H1 (cell line): ENCODE results near the gene IFT25. TPM values are rescaled to one million over a fixed set of nuclear protein-coding genes. Genes with fewer than 3 reads are reported as not detected.

Experiments used
- ATF2 ChIP-seq: IDR thresholded peaks from 2 replicates; pipeline ENCODE4 v1.6.1; 2012; ENCODE audit warnings: low read length, inconsistent platforms
- MAX ChIP-seq: IDR thresholded peaks from 2 replicates; pipeline ENCODE4 v1.6.1; 2012; ENCODE audit warnings: inconsistent platforms
- NANOG ChIP-seq: IDR thresholded peaks from 2 replicates; pipeline ENCODE4 v1.6.1; 2011; ENCODE audit warnings: low read length, low read depth, mild to moderate bottlenecking, inconsistent platforms; ENCODE audit not compliant: insufficient read depth, poor library complexity, severe bottlenecking
- PHF8 ChIP-seq: fragments of 200-600 bp; sonication (generic); conservative IDR thresholded peaks from 2 replicates; pipeline ENCODE4 v1.7.1; 2012; ENCODE audit warnings: low read depth, mild to moderate bottlenecking, inconsistent platforms, low read length, moderate library complexity
- SIRT6 ChIP-seq: IDR thresholded peaks from one replicate; pipeline ENCODE4 v1.7.1; 2012; ENCODE audit warnings: low read length, inconsistent platforms
- polyA plus RNA-seq, 7 experiments: library from polyadenylated mRNA; depleted of rRNA in 3 of 7; stranded (reverse) in 5 of 7; unstranded in 2 of 7; fragments of >200 nt in 5 of 7; fragments of 200-250 nt in 2 of 7; gene quantifications; 1 replicate in 5 of 7; 2 replicates in 1 of 7; 4 replicates in 1 of 7; pipeline versions ENCODE4 v1.2.1 to v1.2.3, GENCODE V29; 2011 to 2013; ENCODE audit warnings: missing spikeins in 2 of 7, mixed read lengths in 2 of 7
- total RNA-seq: library from RNA; stranded (reverse); fragmentation: NEBNext Ultra II Directional; extraction: Animal tissue kit (Norgen Biotek cat#: 25700); gene quantifications from 2 replicates; pipeline ENCODE4 v1.2.1, GENCODE V29; 2021

IFT25 gene
- total and polyA plus RNA-seq, 2 of the 8 experiments (the other 6 are each of a cell fraction or from before 2014, with no cell fraction given) = 15.0 to 36.3 TPM

GRCh38 chr1:53948291-53948690 lies 2.8 kb upstream of the IFT25 start (continued):
- TF ChIP-seq ATF2 (no peak), PHF8 (no peak), MAX (no peak), SIRT6 (no peak), NANOG (no peak)
